Rectal smooth muscle tissue (tissue), 1 donor: ENCODE data around the gene RAN.
"Not testable (repeated sequence)": the region's sequence is repeated elsewhere in the genome, so short reads cannot be mapped to it uniquely, and the experiment has no call there.

Experiments
- H3K27ac ChIP-seq: one replicate; pipeline ENCODE4 v1.7.0; 2013; ENCODE audit warnings: low read depth, low read length, inconsistent platforms
- H3K27me3 ChIP-seq: one replicate; pipeline ENCODE4 v1.7.0; 2013; ENCODE audit warnings: low read length; ENCODE audit not compliant: control insufficient read depth, insufficient read depth
- H3K36me3 ChIP-seq: one replicate; pipeline ENCODE4 v1.7.0; 2013; ENCODE audit warnings: low read length; ENCODE audit not compliant: control insufficient read depth, insufficient read depth
- H3K4me1 ChIP-seq: one replicate; pipeline ENCODE4 v1.7.0; 2013; ENCODE audit warnings: low read length; ENCODE audit not compliant: control insufficient read depth, insufficient read depth
- H3K4me3 ChIP-seq: one replicate; pipeline ENCODE4 v1.7.0; 2013; ENCODE audit warnings: low read length
- H3K9ac ChIP-seq: one replicate; pipeline ENCODE4 v1.7.0; 2013; ENCODE audit warnings: low read length

The RAN gene

DNA sequence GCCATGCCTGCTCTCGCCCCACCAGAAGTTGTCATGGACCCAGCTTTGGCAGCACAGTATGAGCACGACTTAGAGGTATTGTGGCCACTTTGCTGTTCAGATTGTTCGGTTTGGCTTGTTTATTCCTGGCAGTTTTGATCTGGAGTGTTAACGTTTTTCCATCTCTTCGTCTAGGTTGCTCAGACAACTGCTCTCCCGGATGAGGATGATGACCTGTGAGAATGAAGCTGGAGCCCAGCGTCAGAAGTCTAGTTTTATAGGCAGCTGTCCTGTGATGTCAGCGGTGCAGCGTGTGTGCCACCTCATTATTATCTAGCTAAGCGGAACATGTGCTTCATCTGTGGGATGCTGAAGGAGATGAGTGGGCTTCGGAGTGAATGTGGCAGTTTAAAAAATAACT, 3.8 kb downstream of the RAN start:
- not testable (repeated sequence) for H3K27ac ChIP-seq, H3K27me3 ChIP-seq, H3K4me3 ChIP-seq, H3K9ac ChIP-seq
- H3K36me3 ChIP-seq = peaks cover 16% of the 10 kb centered on the region
- H3K4me1 ChIP-seq = peaks cover 11% of the 10 kb centered on the region

DNA sequence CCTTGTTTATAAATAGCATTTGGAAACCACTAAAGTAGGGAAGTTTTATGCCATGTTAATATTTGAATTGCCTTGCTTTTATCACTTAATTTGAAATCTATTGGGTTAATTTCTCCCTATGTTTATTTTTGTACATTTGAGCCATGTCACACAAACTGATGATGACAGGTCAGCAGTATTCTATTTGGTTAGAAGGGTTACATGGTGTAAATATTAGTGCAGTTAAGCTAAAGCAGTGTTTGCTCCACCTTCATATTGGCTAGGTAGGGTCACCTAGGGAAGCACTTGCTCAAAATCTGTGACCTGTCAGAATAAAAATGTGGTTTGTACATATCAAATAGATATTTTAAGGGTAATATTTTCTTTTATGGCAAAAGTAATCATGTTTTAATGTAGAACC, 4.4 kb downstream of the RAN start:
- Histone ChIP-seq H3K27ac (no peak overlapping the region), H3K27me3 (no peaks in the 10 kb centered on the region), H3K4me3 (no peak overlapping the region), H3K36me3 (peaks cover 16% of the 10 kb centered on the region), H3K4me1 (peaks cover 11% of the 10 kb centered on the region), H3K9ac (no peak overlapping the region)

DNA sequence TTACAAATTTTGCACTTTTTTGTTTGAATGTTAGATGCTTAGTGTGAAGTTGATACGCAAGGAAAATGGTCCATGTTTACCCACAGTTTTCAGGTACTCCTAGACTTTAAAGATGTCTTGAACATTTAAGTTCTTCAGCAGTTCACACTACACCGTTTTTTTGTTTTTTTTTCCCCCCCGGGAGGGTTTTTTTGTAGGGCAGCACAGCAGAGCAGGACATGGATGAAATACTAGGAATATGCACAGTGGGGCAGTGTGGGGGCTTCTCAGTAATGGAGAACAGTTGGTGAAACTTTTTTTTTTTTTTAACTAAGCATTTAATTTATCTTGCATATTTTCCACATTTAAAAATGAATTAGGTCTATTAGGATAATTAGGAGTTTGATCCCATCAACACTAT, 4.9 kb downstream of the RAN start:
- peaks cover 16% of the 10 kb centered on the region for H3K36me3 ChIP-seq
- H3K4me1 ChIP-seq = peaks cover 11% of the 10 kb centered on the region
- H3K9ac ChIP-seq = no peak overlapping the region
- H3K4me3 ChIP-seq = no peak overlapping the region
- no peak overlapping the region for H3K27ac ChIP-seq
- H3K27me3 ChIP-seq = no peaks in the 10 kb centered on the region

DNA sequence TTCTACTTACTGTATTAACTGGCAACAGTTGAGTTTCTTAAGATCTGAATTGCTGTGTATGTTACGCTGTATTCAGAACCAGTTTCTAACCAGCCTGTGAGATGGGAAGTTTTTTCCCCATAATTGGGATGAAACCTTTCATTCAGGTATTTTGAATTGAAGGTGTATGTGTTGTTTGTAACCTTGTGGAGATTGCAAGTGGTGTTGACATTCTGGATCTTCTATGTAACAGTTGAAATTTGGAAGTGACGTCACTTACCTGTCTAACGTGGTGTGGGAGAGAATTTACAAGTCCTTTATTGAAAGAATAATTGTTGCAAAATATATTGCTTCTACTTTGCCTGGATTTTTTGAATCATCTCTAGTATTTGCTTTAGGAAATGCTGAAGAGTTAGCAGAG, 5.5 kb downstream of the RAN start:
- no peaks in the 10 kb centered on the region for H3K27me3 ChIP-seq
- no peak overlapping the region for H3K27ac ChIP-seq
- no peak overlapping the region for H3K9ac ChIP-seq
- peaks cover 16% of the 10 kb centered on the region for H3K36me3 ChIP-seq
- peaks cover 11% of the 10 kb centered on the region for H3K4me1 ChIP-seq
- H3K4me3 ChIP-seq = no peak overlapping the region

DNA sequence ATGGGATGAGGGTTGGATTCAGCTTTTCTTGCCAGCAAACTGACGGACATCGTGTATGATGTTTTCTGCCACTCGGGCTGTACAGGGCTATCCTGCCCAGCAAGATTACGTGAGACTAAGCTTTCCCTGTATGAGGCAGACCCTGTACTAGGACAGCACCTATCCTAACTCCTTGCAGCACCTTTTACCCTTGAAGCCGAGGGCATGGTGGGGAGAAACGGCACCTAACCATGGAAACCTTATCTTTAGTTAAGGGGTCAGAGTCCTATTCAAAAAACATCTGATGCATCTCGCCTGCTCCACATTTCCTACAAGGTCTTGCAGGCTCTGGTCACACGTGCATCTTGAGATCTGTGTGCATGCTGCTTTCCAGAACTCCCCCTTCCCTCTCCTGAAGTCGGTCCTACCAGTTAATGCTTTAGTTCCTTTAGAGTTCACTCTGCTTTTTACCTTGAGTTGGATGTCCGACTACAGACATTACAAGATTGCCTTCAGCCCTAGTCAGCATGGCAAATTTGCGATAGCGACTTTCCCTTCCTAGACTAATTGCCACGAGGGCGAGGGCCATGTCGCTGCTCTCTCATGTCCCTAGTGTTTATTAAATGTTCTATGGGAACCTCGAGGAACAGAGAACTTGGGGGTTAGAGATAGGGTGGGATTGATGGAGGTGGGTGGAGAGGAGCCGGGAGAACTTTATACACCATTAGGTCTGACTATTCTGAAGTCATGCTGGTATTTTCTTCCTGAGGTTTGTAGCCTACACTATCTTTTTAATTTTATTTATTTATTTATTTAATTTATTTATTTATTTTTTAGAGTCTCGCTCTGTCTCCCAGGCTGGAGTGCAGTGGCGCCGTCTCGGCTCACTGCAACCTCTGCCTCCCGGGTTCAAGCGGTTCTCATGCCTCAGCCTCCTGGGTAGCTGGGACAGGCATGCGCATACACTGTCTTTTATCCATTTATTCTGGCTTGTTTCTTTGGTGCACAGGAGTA, 6.6 kb downstream of the RAN start:
- H3K36me3 ChIP-seq = peaks cover 16% of the 10 kb centered on the region
- H3K4me3 ChIP-seq = no peak overlapping the region
- H3K27me3 ChIP-seq = no peaks in the 10 kb centered on the region
- no peak overlapping the region for H3K9ac ChIP-seq
- no peak overlapping the region for H3K27ac ChIP-seq
- H3K4me1 ChIP-seq = peaks cover 1% of the 10 kb centered on the region

DNA sequence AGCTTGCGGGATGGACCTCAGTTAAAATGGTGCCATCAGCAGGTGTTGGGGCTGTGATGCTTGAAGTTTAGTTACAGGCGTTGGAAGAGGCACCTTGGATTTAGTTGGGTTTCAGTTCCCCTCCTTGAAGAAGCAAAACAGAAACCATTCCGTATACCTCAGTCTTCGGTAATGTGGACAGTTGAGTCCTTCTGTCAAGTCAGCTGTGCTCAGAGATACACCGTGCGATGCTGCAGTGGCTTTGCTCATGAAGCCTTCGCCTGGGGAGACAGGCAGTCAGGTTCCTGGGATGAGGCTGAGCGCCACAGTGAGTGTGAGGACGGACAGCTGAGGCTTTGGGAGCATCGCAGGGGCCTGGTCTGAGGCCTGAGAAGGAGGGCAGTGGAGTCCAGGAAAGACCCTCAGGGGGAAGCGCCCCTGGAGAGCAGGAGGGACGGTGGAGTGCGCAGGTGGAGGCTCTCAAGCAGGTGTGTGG, 7.4 kb downstream of the RAN start:
- no peak overlapping the region for H3K9ac ChIP-seq
- H3K4me1 ChIP-seq = no peaks in the 10 kb centered on the region
- no peaks in the 10 kb centered on the region for H3K27me3 ChIP-seq
- no peak overlapping the region for H3K4me3 ChIP-seq
- H3K36me3 ChIP-seq = peaks cover 14% of the 10 kb centered on the region
- no peak overlapping the region for H3K27ac ChIP-seq

DNA sequence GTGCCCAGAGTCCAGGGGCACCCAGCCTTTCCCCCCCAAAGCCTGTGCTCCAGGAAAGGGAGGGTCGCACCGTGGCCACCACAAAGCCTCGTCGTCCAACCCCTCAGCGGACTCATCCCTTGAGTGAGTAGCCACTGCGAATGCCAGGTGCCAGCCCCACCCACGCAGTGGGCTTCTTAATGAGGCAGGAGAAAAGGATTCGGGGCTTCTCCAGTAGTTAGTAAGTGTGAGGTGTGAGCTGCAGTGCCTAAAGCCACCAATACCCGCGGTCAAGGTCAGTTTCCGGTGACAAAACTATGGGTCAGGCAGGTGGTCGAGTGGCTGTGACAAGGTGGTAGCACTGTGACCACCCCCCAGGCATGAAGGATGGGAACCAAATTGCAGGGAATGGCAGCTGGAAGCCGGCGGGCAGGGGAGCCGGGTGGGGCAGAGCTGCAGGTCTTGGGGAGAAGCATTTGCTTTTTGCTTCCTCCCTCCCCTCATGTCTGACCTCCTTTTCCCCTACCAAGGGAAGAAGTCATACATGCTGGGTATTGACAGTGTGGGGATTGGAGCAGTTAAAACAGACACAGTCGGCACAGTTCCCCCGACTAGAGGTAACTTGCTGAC, 8.0 kb downstream of the RAN start:
- peak overlapping the region; percentile 38 for H3K4me3 ChIP-seq
- H3K27ac ChIP-seq = no peak overlapping the region
- H3K4me1 ChIP-seq = no peaks in the 10 kb centered on the region
- H3K9ac ChIP-seq = no peak overlapping the region
- H3K36me3 ChIP-seq = peaks cover 12% of the 10 kb centered on the region
- no peaks in the 10 kb centered on the region for H3K27me3 ChIP-seq

DNA sequence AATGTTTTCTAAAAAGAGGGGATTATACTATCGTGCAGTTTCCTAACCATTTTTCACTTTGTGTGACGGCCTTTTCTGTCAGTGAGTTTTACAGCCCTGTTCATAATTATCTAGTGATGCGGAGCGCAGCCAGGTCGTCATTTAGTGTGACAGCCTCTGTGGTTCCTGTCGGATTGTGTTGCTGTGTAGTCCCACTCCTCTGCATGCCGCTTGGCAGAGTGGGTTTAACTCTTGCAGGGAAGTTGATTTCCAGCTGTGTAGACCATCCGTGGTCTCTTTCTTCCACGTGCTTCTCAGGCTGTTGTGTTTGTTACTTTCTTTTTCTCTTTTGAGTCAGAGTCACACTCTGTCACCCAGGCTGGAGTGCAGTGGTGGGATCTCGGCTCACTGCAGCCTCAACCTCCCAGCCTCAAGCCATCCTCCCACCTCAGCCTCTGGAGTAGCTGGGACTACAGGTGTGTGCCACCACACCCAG, 8.6 kb downstream of the RAN start:
- Histone ChIP-seq H3K36me3 (peaks cover 8% of the 10 kb centered on the region), H3K9ac (no peak overlapping the region), H3K27me3 (no peaks in the 10 kb centered on the region), H3K27ac (no peak overlapping the region), H3K4me1 (no peaks in the 10 kb centered on the region), H3K4me3 (peak overlapping the region; percentile 38)

DNA sequence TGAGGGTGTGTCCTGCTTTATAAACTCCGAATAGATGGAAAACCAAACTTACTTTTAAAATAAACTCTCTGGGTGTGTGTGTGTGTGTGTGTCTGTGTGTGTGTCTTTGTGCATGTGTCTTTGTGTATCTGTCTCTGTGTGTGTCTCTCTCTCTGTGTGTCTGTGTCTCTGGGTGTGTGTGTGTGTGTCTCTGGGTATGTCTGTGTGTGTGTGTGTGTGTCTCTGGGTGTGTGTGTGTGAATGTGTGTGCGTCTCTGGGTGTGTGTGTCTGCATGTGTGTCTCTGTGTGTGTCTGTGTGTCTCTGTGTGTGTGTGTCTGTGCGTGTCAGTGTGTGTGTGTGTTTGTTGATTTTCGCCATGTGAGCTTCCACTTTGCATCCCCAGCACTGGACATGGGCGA, 9.2 kb downstream of the RAN start:
- no peaks in the 10 kb centered on the region for H3K27me3 ChIP-seq
- peaks cover 5% of the 10 kb centered on the region for H3K36me3 ChIP-seq
- H3K27ac ChIP-seq = no peak overlapping the region
- H3K4me3 ChIP-seq = no peak overlapping the region
- no peaks in the 10 kb centered on the region for H3K4me1 ChIP-seq
- no peak overlapping the region for H3K9ac ChIP-seq

DNA sequence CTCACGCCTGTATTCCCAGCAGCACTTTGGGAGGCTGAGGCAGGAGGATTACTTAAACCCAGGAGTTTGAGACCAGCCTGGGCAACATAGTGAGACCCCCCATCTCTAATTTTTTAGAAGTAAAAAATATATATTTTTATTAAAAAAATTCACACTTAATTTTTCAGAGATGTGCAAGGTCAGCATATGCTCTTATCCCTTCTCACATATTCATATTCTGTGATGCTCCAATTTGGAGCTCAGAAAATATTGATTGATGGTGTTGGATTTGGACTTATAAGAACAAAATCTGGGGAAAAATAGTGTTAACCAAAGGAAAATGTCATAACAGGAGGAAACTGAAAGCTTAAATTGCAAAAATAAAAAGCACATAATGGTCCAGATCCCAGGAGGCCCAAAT, 9.7 kb downstream of the RAN start:
- Histone ChIP-seq H3K36me3 (peaks cover 1% of the 10 kb centered on the region), H3K27me3 (no peaks in the 10 kb centered on the region), H3K9ac (no peak overlapping the region), H3K4me1 (no peaks in the 10 kb centered on the region), H3K27ac (no peak overlapping the region), H3K4me3 (no peak overlapping the region)

DNA sequence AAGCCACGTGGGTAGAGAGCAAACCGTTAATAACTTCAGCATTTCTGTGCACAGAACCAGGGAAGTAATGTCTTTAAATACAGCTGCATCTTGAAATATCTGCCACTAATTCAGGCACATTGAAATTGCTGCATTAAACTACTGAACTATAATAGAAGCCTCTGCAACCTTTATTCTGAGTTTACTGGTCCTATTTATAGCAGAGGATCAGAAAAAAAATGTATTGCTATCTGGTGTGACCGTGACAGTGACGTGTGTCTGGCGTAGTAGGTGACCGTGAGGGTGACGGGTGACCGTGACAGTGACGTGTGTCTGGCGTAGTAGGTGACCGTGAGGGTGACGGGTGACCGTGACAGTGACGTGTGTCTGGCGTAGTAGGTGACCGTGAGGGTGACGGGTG, 15.3 kb downstream of the RAN start:
- not testable (repeated sequence) for H3K27ac ChIP-seq, H3K4me3 ChIP-seq, H3K9ac ChIP-seq, H3K27me3 ChIP-seq, H3K36me3 ChIP-seq, H3K4me1 ChIP-seq

DNA sequence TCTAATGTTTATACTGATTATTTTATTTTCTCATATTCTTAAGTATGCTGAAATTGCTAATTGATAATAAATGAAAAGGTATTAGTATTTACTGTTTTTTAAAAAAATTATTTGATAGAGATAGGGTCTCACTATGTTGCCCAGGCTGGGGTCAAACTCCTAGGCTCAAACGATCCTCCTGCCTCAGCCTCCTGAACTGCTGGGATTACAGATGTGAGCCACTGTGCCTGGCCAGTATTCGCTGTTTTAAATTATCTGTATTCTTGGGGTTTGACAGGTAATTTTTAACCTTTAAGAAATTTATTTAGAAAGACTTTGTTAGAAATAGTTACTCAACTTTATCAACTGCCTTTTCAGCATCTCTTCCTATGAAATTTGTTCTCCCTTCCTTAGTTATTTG, 32.2 kb downstream of the RAN start:
- Histone ChIP-seq H3K9ac (no peak overlapping the region), H3K36me3 (no peaks in the 10 kb centered on the region), H3K27me3 (no peaks in the 10 kb centered on the region), H3K4me1 (no peaks in the 10 kb centered on the region), H3K27ac (no peak overlapping the region), H3K4me3 (no peak overlapping the region)
